A673 (cell line): ENCODE results near the gene CD164. TPM values are rescaled to one million over a fixed set of nuclear protein-coding genes. Genes with fewer than 3 reads are reported as not detected.

ENCODE experiments used
- BruUV-seq: library from RNA; stranded (reverse); fragments of 400-500 nt; replicated peaks from 2 replicates; lab custom pipeline; 2021; lab: Mats Ljungman, UMichigan
- CTCF ChIA-PET: fragments of 300-600 bp; sonication (Branson Sonifier 250); formaldehyde crosslinking; loops from one replicate; lab custom pipeline; 2022; ENCODE audit warnings: antibody characterized with exemption; lab: Charles Lee
- POLR2A ChIA-PET: fragments of 300-600 bp; sonication (Branson Sonifier 250); formaldehyde crosslinking; loops from one replicate; lab custom pipeline; 2022; ENCODE audit warnings: antibody characterized with exemption; ENCODE audit not compliant: low non-redundant PET; lab: Charles Lee
- DNase-seq: peaks from one replicate; pipeline ENCODE4 v3.0.0-alpha.2; 2015; ENCODE audit warnings: low spot score
- H3K27ac ChIP-seq: fragments of 200-600 bp; sonication (generic); 2 replicates; pipeline ENCODE4 v1.5.1; 2016; ENCODE audit warnings: mixed run types, low read depth, mild to moderate bottlenecking, mixed read lengths, antibody characterized with exemption, low read length; ENCODE audit not compliant: poor library complexity, severe bottlenecking
- H3K27me3 ChIP-seq: fragments of 200-600 bp; sonication (generic); replicated peaks from 2 replicates; pipeline ENCODE4 v1.6.1; 2017; ENCODE audit warnings: mixed run types, low read depth, mild to moderate bottlenecking, mixed read lengths, antibody characterized with exemption, low read length; ENCODE audit not compliant: insufficient read depth, poor library complexity
- H3K36me3 ChIP-seq: fragments of 200-600 bp; sonication (generic); 2 replicates; pipeline ENCODE4 v1.6.1; 2016; ENCODE audit warnings: mixed run types, mild to moderate bottlenecking, mixed read lengths, antibody characterized with exemption, low read length; ENCODE audit not compliant: insufficient read depth, poor library complexity, severe bottlenecking
- H3K4me1 ChIP-seq: fragments of 200-600 bp; sonication (generic); 2 replicates; pipeline ENCODE4 v1.6.1; 2017; ENCODE audit warnings: mixed run types, mild to moderate bottlenecking, mixed read lengths, antibody characterized with exemption, low read length; ENCODE audit not compliant: insufficient read depth, poor library complexity, severe bottlenecking
- H3K4me3 ChIP-seq: fragments of 200-600 bp; sonication (generic); 2 replicates; pipeline ENCODE4 v1.5.1; 2016; ENCODE audit warnings: low read depth, mixed run types, mild to moderate bottlenecking, mixed read lengths, low read length; ENCODE audit not compliant: poor library complexity, severe bottlenecking
- H3K9me3 ChIP-seq: fragments of 200-600 bp; sonication (generic); 2 replicates; pipeline ENCODE4 v1.6.1; 2016; ENCODE audit warnings: mixed run types, low read depth, mild to moderate bottlenecking, mixed read lengths, antibody characterized with exemption, low read length; ENCODE audit not compliant: poor library complexity, severe bottlenecking
- EZH2 ChIP-seq: fragments of 200-600 bp; sonication (generic); IDR thresholded peaks from 2 replicates; pipeline ENCODE4 v1.6.1; 2017; ENCODE audit warnings: borderline replicate concordance, low read depth, mild to moderate bottlenecking, mixed read lengths, antibody characterized with exemption, low read length; ENCODE audit not compliant: poor library complexity, severe bottlenecking
- intact Hi-C: fragments of 100-400 bp; cut with micrococcal nuclease; formaldehyde crosslinking; loops from one replicate; pipeline ENCODE4 v1.10.0; 2022; ENCODE audit not compliant: unreplicated experiment
- total RNA-seq: library from RNA; stranded (reverse); gene quantifications from 2 replicates; pipeline ENCODE4 v1.2.3, GENCODE V29; 2021
- TF ChIP-seq, protein P1 (sequence below): fragments of 300-800, 200-600 bp; sonication (generic); conservative IDR thresholded peaks from 2 replicates; pipeline ENCODE4 v1.5.1; 2017; ENCODE audit warnings: low read depth, mild to moderate bottlenecking, antibody characterized with exemption, low read length, moderate library complexity, mixed read lengths

Gene CD164
- total RNA-seq, 1 experiment from 2014 or later: 176 TPM

DNA sequence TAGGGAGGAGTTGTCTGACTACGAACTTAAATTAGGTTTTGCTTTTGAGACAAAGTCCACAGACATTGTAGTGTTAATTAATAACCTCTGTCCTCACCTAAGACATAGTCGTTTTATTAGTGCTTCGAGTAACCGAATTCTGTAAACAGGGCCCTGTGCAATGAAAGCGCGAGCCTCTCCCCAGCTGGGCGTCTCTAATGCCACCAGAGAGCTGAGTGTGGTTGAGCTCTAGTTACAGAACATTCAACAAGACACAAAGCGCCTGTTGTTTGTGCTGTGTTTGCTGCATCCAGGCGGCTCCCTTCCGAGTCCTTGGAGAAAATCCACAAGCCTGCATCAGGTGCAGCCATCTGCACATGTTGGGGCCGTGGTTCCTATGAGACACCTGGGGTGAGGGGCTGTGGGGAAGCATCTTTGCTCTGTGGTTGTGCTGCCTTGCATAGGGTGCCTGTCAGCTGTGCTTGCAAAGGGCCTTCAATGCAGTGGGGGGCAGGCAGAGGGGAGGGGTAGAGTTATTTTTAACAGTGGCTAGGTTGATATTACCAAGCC is 63.9 kb downstream of the CD164 start:
- Histone ChIP-seq H3K9me3 (no peaks in the 10 kb centered on the region), H3K36me3 (no peaks in the 10 kb centered on the region), H3K27ac (no peak overlapping the region), H3K27me3 (no peaks in the 10 kb centered on the region), H3K4me3 (no peak overlapping the region), H3K4me1 (no peaks in the 10 kb centered on the region)
- CTCF ChIA-PET: no interaction called here
- POLR2A ChIA-PET: no interaction called here
- no peak for DNase-seq
- BruUV-seq: no TSS peak
- TF ChIP-seq, protein P1, sequence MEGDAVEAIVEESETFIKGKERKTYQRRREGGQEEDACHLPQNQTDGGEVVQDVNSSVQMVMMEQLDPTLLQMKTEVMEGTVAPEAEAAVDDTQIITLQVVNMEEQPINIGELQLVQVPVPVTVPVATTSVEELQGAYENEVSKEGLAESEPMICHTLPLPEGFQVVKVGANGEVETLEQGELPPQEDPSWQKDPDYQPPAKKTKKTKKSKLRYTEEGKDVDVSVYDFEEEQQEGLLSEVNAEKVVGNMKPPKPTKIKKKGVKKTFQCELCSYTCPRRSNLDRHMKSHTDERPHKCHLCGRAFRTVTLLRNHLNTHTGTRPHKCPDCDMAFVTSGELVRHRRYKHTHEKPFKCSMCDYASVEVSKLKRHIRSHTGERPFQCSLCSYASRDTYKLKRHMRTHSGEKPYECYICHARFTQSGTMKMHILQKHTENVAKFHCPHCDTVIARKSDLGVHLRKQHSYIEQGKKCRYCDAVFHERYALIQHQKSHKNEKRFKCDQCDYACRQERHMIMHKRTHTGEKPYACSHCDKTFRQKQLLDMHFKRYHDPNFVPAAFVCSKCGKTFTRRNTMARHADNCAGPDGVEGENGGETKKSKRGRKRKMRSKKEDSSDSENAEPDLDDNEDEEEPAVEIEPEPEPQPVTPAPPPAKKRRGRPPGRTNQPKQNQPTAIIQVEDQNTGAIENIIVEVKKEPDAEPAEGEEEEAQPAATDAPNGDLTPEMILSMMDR: no peak
- no peak for TF ChIP-seq EZH2
- intact Hi-C loops: no loop called here

DNA sequence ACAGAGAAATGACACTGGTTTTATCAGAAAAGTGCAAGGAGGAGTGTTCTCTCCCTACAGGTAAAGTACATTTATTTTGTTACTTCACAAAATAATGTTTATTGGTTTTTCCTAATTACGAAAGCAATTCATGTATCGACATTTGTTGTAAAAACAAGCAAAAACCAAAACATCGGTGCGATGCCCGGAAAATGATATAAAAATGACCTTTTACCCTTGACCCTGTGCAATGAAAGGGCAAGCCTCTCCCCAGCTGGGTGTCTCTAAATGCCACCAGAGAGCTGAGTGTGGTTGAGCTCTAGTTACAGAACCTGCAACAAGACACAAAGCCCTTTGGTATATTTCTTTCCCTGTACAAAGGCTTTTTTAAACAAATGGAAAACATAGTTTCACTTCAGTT is 65.4 kb downstream of the CD164 start:
- Histone ChIP-seq H3K27ac (no peak overlapping the region), H3K4me3 (no peak overlapping the region), H3K9me3 (no peaks in the 10 kb centered on the region), H3K36me3 (no peaks in the 10 kb centered on the region), H3K4me1 (no peaks in the 10 kb centered on the region), H3K27me3 (no peaks in the 10 kb centered on the region)
- intact Hi-C loops: no loop called here
- no peak for TF ChIP-seq EZH2
- TF ChIP-seq, protein P1: no peak
- CTCF ChIA-PET: no interaction called here
- DNase-seq: no peak
- no TSS peak for BruUV-seq
- POLR2A ChIA-PET: no interaction called here

Other genes starting within 250 kb of the CD164 start
- 1.8 and 2.6 TPM in 2 replicates for gene PPIL6, start 58.2 kb upstream of the CD164 start, total RNA-seq
- gene SMPD2, start 58.3 kb upstream of the CD164 start, total RNA-seq: 8.6 and 11.6 TPM in 2 replicates
- 4.8 and 8.1 TPM in 2 replicates for gene MICAL1, start 73.3 kb upstream of the CD164 start, total RNA-seq
- 12.9 and 15.5 TPM in 2 replicates for gene ZBTB24, start 100.8 kb upstream of the CD164 start, total RNA-seq